IMR-90 (cell line): ENCODE data around the gene CCDC12. TPM values are rescaled to one million over a fixed set of nuclear protein-coding genes. Genes with fewer than 3 reads are reported as not detected.

Experiments
- ATAC-seq: fragments of 200-7000 bp; cut with Tn5 transposase; 2 replicates; pipeline ENCODE4 v1.9.1; 2020; ENCODE audit warnings: low read depth, mild to moderate bottlenecking, moderate library complexity
- BruUV-seq: library from RNA; stranded (reverse); fragments of 400-500 nt; replicated peaks from 2 replicates; lab custom pipeline; 2021; lab: Mats Ljungman, UMichigan
- CTCF ChIA-PET: fragments of 300-600 bp; formaldehyde crosslinking; extraction: SDS; loops from one replicate; lab custom pipeline; 2021; ENCODE audit warnings: antibody characterized with exemption; lab: Yijun Ruan, JAX
- POLR2A ChIA-PET: fragments of 300-600 bp; sonication (Branson Sonifier 250); formaldehyde crosslinking; loops from one replicate; lab custom pipeline; 2022; ENCODE audit warnings: antibody characterized with exemption; ENCODE audit not compliant: unreplicated experiment; lab: Charles Lee
- DNase-seq: peaks from one replicate; pipeline ENCODE4 v3.0.0; 2013
- H2AFZ ChIP-seq: replicated peaks from 2 replicates; pipeline ENCODE3; 2013; ENCODE audit warnings: low read length, mild to moderate bottlenecking; ENCODE audit not compliant: poor library complexity
- H2AK5ac ChIP-seq: 2 replicates; pipeline ENCODE4 v1.6.1; 2013; ENCODE audit warnings: low read depth, low read length, inconsistent platforms
- H2AK9ac ChIP-seq: replicated peaks from 2 replicates; pipeline ENCODE3; 2013; ENCODE audit warnings: mild to moderate bottlenecking, low read depth, low read length, moderate library complexity; ENCODE audit not compliant: poor library complexity
- H2BK120ac ChIP-seq: 2 replicates; pipeline ENCODE4 v1.6.1; 2013; ENCODE audit warnings: low read depth, low read length, inconsistent platforms
- H2BK15ac ChIP-seq: 3 replicates; pipeline ENCODE4 v1.6.1; 2013; ENCODE audit warnings: low read depth, low read length, inconsistent platforms
- H2BK20ac ChIP-seq: 2 replicates; pipeline ENCODE4 v1.6.1; 2013; ENCODE audit warnings: low read depth, mild to moderate bottlenecking, inconsistent platforms, low read length, moderate library complexity
- H2BK5ac ChIP-seq: 2 replicates; pipeline ENCODE4 v1.6.1; 2013; ENCODE audit warnings: mild to moderate bottlenecking, low read depth, low read length, inconsistent platforms; ENCODE audit not compliant: poor library complexity, severe bottlenecking
- H3K14ac ChIP-seq: replicated peaks from 2 replicates; pipeline ENCODE4 v1.6.1; 2013; ENCODE audit warnings: low read depth, low read length, inconsistent platforms
- H3K18ac ChIP-seq: 2 replicates; pipeline ENCODE4 v1.6.1; 2013; ENCODE audit warnings: low read depth, low read length, control low read depth
- H3K23ac ChIP-seq: 2 replicates; pipeline ENCODE4 v1.6.1; 2013; ENCODE audit warnings: low read depth, low read length, inconsistent platforms
- H3K27ac ChIP-seq: 2 replicates; pipeline ENCODE4 v1.5.1; 2013; ENCODE audit warnings: mild to moderate bottlenecking, control low read depth, low read length; ENCODE audit not compliant: insufficient read depth
- H3K27me3 ChIP-seq: 2 replicates; pipeline ENCODE4 v1.6.1; 2013; ENCODE audit warnings: low read length; ENCODE audit not compliant: control insufficient read depth, insufficient read depth
- H3K36me3 ChIP-seq: 2 replicates; pipeline ENCODE4 v1.6.1; 2013; ENCODE audit warnings: low read length, mixed read lengths; ENCODE audit not compliant: control insufficient read depth, insufficient read depth
- H3K4ac ChIP-seq: 2 replicates; pipeline ENCODE4 v1.6.1; 2013; ENCODE audit warnings: low read depth, low read length, inconsistent platforms
- H3K4me1 ChIP-seq: 2 replicates; pipeline ENCODE4 v1.6.1; 2013; ENCODE audit warnings: low read length, mixed read lengths; ENCODE audit not compliant: control insufficient read depth, insufficient read depth
- H3K4me2 ChIP-seq: 2 replicates; pipeline ENCODE4 v1.6.1; 2013; ENCODE audit warnings: low read depth, mild to moderate bottlenecking, control low read depth, low read length, moderate library complexity
- H3K4me3 ChIP-seq: 2 replicates; pipeline ENCODE4 v1.5.1; 2013; ENCODE audit warnings: low read depth, mild to moderate bottlenecking, control low read depth, low read length, moderate library complexity; ENCODE audit not compliant: insufficient read depth
- H3K56ac ChIP-seq: 2 replicates; pipeline ENCODE4 v1.6.1; 2013; ENCODE audit warnings: low read length, inconsistent platforms; ENCODE audit not compliant: insufficient read depth; ENCODE audit errors: extremely low read depth
- H3K79me1 ChIP-seq, 2 experiments: 2 replicates each; pipeline ENCODE4 v1.6.1; 2013; ENCODE audit warnings: low read length in 2 of 2, inconsistent platforms in 1 of 2, low read depth in 1 of 2
- H3K9ac ChIP-seq: 2 replicates; pipeline ENCODE4 v1.6.1; 2013; ENCODE audit warnings: low read depth, low read length, control low read depth
- H3K9me1 ChIP-seq: 2 replicates; pipeline ENCODE4 v1.6.1; 2013; ENCODE audit warnings: low read length, inconsistent platforms; ENCODE audit not compliant: insufficient read depth
- H3K9me3 ChIP-seq: 2 replicates; pipeline ENCODE4 v1.6.1; 2013; ENCODE audit warnings: low read length; ENCODE audit not compliant: control insufficient read depth, insufficient read depth
- H4K20me1 ChIP-seq: 2 replicates; pipeline ENCODE4 v1.6.1; 2013; ENCODE audit warnings: low read length, inconsistent platforms; ENCODE audit not compliant: insufficient read depth
- H4K5ac ChIP-seq: 2 replicates; pipeline ENCODE4 v1.6.1; 2013; ENCODE audit warnings: mild to moderate bottlenecking, low read depth, low read length, control low read depth
- H4K8ac ChIP-seq, 2 experiments: 2 replicates each; pipeline ENCODE4 v1.6.1; 2013; ENCODE audit warnings: low read depth in 2 of 2, low read length in 2 of 2, control low read depth in 1 of 2, inconsistent platforms in 1 of 2
- H4K91ac ChIP-seq: 2 replicates; pipeline ENCODE4 v1.6.1; 2013; ENCODE audit warnings: low read depth, low read length, inconsistent platforms; ENCODE audit not compliant: insufficient read depth
- BHLHE40 ChIP-seq: fragments of 150-350 bp; IDR thresholded peaks from 2 replicates; pipeline ENCODE4 v1.6.1; 2016; ENCODE audit warnings: mild to moderate bottlenecking, low read depth, low read length
- CEBPB ChIP-seq: IDR thresholded peaks from 2 replicates; pipeline ENCODE4 v1.6.1; 2012; ENCODE audit warnings: low read depth, low read length, improper control_type of control experiment
- CTCF ChIP-seq: conservative IDR thresholded peaks from 2 replicates; pipeline ENCODE4 v1.5.1; 2012; ENCODE audit warnings: mild to moderate bottlenecking, low read depth, low read length, improper control_type of control experiment
- ELK1 ChIP-seq: fragments of 150-350 bp; IDR thresholded peaks from 2 replicates; pipeline ENCODE4 v1.6.1; 2016; ENCODE audit warnings: low read depth, mild to moderate bottlenecking, low read length, moderate library complexity, borderline replicate concordance
- FOS ChIP-seq: fragments of 150-350 bp; IDR thresholded peaks from 2 replicates; pipeline ENCODE4 v1.6.1; 2016; ENCODE audit warnings: low read depth, low read length
- MAFK ChIP-seq: IDR thresholded peaks from 2 replicates; pipeline ENCODE4 v1.6.1; 2012; ENCODE audit warnings: low read depth, low read length, improper control_type of control experiment
- NFE2L2 ChIP-seq: fragments of 150-350 bp; IDR thresholded peaks from 2 replicates; pipeline ENCODE4 v1.6.1; 2016; ENCODE audit warnings: low read depth, mild to moderate bottlenecking, low read length
- POLR2A ChIP-seq: IDR thresholded peaks from 2 replicates; pipeline ENCODE4 v1.6.1; 2012; ENCODE audit warnings: mild to moderate bottlenecking, low read depth, low read length
- RCOR1 ChIP-seq: IDR thresholded peaks from 2 replicates; pipeline ENCODE4 v1.6.1; 2012; ENCODE audit warnings: mild to moderate bottlenecking, low read length, improper control_type of control experiment; ENCODE audit not compliant: insufficient replicate concordance
- RFX5 ChIP-seq: IDR thresholded peaks from 2 replicates; pipeline ENCODE4 v1.8.0; 2012; ENCODE audit warnings: low read depth, mild to moderate bottlenecking, low read length, moderate library complexity
- SMC3 ChIP-seq: fragments of 150-350 bp; IDR thresholded peaks from 2 replicates; pipeline ENCODE4 v1.6.1; 2016; ENCODE audit warnings: low read depth, mild to moderate bottlenecking, antibody characterized with exemption, low read length, moderate library complexity
- USF2 ChIP-seq: fragments of 150-350 bp; IDR thresholded peaks from 2 replicates; pipeline ENCODE4 v1.6.1; 2017; ENCODE audit warnings: mild to moderate bottlenecking, antibody characterized with exemption, low read length, low read depth
- whole genome bisulfite sequencing, 2 experiments: methylation state at CpG; one replicate each; pipeline versions ENCODE4 v1.1.5 to v1.1.7; 2013; ENCODE audit warnings: missing lambda C conversion rate in 2 of 2; ENCODE audit not compliant: insufficient read length in 1 of 2; ENCODE audit errors: extremely low coverage in 2 of 2; 5-methylcytosine and 5-hydroxymethylcytosine counted together
- dilution Hi-C: fragments of 300-500 bp; cut with HindIII; formaldehyde crosslinking; loops from one replicate; pipeline ENCODE4 v1.14.3; 2018; ENCODE audit warnings: low sequenced_read_pairs; ENCODE audit not compliant: unreplicated experiment
- in situ Hi-C: fragments of 300-500 bp; cut with MboI; formaldehyde crosslinking; loops from 3 replicates; pipeline ENCODE4 v1.14.3; 2019; ENCODE audit warnings: low sequenced_read_pairs, inconsistent platforms, mixed read lengths
- intact Hi-C: fragments of 100-400 bp; cut with micrococcal nuclease; formaldehyde crosslinking; loops from 2 replicates; pipeline ENCODE4 v1.10.0; 2022
- polyA plus RNA-seq, 3 experiments: library from polyadenylated mRNA; depleted of rRNA; stranded (reverse); fragments of >200 nt; gene quantifications; 2 replicates each; pipeline ENCODE4 v1.2.3, GENCODE V29; 2012; ENCODE audit warnings: low replicate concordance in 1 of 3
- total RNA-seq: library from RNA; depleted of rRNA; stranded (reverse); fragments of >200 nt; gene quantifications from 2 replicates; pipeline ENCODE4 v1.2.3, GENCODE V29; 2012

CCDC12 gene
- total and polyA plus RNA-seq, 2 of the 4 experiments (the other 2 are of a cell fraction): 15.2 to 35.1 TPM

- Histone ChIP-seq H2BK20ac (no peak overlapping the region), H4K8ac (no peak overlapping the region), H3K9ac (no peak overlapping the region), H3K56ac (no peak overlapping the region), H3K4ac (no peak overlapping the region), H3K4me1 (no peaks in the 10 kb centered on the region), H3K36me3 (no peaks in the 10 kb centered on the region), H3K9me1 (peaks cover 4% of the 10 kb centered on the region; the same call in 1 of the 2 replicates), H2AK9ac (no peak overlapping the region), H2BK5ac (no peak overlapping the region), H3K23ac (no peak overlapping the region), H3K18ac (no peak overlapping the region), H3K79me1 (no peaks in the 10 kb centered on the region), H4K20me1 (no peaks in the 10 kb centered on the region), H3K4me2 (no peak overlapping the region), H3K9me3 (no peaks in the 10 kb centered on the region), H2AK5ac (no peak overlapping the region), H2BK15ac (no peak overlapping the region), H2BK120ac (no peak overlapping the region), H3K14ac (no peak overlapping the region), H3K4me3 (no peak overlapping the region), H2AFZ (no peak overlapping the region), H3K27me3 (peaks cover 7% of the 10 kb centered on the region; the same call in 1 of the 2 replicates), H4K91ac (no peak overlapping the region), H4K5ac (no peak overlapping the region), H3K27ac (no peak overlapping the region)
- POLR2A ChIA-PET: no interaction called here
- no TSS peak for BruUV-seq
- TF ChIP-seq RCOR1: no peak
- no peak for TF ChIP-seq NFE2L2
- TF ChIP-seq FOS: no peak
- TF ChIP-seq POLR2A: no peak
- no peak for TF ChIP-seq SMC3
- no peak for TF ChIP-seq USF2
- TF ChIP-seq BHLHE40: no peak
- TF ChIP-seq MAFK: no peak
- no peak for TF ChIP-seq RFX5
- TF ChIP-seq CEBPB: no peak
- TF ChIP-seq ELK1: no peak
- no peak for TF ChIP-seq CTCF
- intact Hi-C loops: no loop called here
- CTCF ChIA-PET: no interaction called here
- dilution Hi-C loops: no loop called here
- WGBS, 2 experiments: no CpG with 5 or more reads among the region's 3 CpGs
- in situ Hi-C loops: no loop called here
- ATAC-seq (no peak), DNase-seq (no peak)
Observed at GRCh38 chr3:46901061-46901460, 75.5 kb downstream of the CCDC12 start.
